ENCODE measurements around the gene FHIT. TPM values are rescaled to one million over a fixed set of nuclear protein-coding genes. Genes with fewer than 3 reads are reported as not detected.

FHIT gene
- polyA plus RNA-seq, 1 experiment: 0.11 TPM

DNA sequence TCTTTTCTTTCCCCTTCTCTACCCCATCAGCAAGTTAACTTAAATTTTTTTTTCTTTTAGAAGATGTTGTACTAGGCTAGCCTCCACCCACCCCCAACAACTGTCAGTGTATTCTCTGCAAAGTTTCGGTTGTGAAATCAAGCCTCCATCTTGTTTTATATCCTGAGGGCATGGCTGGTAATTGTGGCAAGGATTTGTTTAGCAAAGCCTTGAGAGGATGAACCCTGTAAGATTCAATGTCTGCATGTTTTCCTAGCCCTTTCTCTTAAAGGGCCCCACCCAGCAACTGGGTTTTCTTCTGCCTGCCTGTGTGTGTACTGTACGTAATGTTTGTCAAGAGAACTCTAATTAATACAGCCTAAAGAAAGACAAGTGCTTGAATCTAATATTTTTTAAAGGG lies 475.3 kb downstream of the FHIT start:
- TF ChIP-seq, protein P1, sequence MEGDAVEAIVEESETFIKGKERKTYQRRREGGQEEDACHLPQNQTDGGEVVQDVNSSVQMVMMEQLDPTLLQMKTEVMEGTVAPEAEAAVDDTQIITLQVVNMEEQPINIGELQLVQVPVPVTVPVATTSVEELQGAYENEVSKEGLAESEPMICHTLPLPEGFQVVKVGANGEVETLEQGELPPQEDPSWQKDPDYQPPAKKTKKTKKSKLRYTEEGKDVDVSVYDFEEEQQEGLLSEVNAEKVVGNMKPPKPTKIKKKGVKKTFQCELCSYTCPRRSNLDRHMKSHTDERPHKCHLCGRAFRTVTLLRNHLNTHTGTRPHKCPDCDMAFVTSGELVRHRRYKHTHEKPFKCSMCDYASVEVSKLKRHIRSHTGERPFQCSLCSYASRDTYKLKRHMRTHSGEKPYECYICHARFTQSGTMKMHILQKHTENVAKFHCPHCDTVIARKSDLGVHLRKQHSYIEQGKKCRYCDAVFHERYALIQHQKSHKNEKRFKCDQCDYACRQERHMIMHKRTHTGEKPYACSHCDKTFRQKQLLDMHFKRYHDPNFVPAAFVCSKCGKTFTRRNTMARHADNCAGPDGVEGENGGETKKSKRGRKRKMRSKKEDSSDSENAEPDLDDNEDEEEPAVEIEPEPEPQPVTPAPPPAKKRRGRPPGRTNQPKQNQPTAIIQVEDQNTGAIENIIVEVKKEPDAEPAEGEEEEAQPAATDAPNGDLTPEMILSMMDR (IDR thresholded peaks at IDR 0.05; ENCODE audit: insufficient read depth, low read depth, low read length): no peak
- DNase-seq (ENCODE audit: low read depth): no peak
- Histone ChIP-seq H3K36me3 (ENCODE audit: control insufficient read depth, insufficient read depth, low read length) (no peaks in the 10 kb centered on the region), H3K4me3 (ENCODE audit: low read depth, low read length) (no peak overlapping the region), H3K27me3 (ENCODE audit: control insufficient read depth, insufficient read depth, low read length) (no peaks in the 10 kb centered on the region)
- ChIA-PET POLR2A (no interaction called here), CTCF (no interaction called here)

DNA sequence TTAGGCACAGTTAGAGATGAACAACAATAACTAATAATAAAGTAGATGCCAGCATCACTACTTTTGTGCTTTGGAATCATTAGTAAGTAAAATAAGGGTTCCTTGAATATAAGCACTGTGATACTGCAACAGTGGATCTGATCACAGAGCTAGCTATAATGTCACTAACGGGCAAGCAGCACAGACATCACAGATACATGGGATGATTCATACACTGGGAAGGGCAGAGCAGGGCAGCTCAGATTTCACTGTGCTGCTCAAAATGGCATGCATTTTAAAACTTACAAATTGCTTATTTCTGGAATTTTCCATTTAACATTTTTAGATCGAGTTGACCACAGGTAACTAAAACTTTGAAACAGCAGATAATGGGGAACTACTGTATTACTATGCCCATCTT lies 476.6 kb downstream of the FHIT start:
- ChIA-PET POLR2A (no interaction called here), CTCF (no interaction called here)
- no peak for DNase-seq (ENCODE audit: low read depth)
- no peaks in the 10 kb centered on the region for H3K27me3 ChIP-seq (ENCODE audit: control insufficient read depth, insufficient read depth, low read length)
- TF ChIP-seq, protein P1 (IDR thresholded peaks at IDR 0.05; ENCODE audit: insufficient read depth, low read depth, low read length): no peak
- no peak overlapping the region for H3K4me3 ChIP-seq (ENCODE audit: low read depth, low read length)
- no peaks in the 10 kb centered on the region for H3K36me3 ChIP-seq (ENCODE audit: control insufficient read depth, insufficient read depth, low read length)

DNA sequence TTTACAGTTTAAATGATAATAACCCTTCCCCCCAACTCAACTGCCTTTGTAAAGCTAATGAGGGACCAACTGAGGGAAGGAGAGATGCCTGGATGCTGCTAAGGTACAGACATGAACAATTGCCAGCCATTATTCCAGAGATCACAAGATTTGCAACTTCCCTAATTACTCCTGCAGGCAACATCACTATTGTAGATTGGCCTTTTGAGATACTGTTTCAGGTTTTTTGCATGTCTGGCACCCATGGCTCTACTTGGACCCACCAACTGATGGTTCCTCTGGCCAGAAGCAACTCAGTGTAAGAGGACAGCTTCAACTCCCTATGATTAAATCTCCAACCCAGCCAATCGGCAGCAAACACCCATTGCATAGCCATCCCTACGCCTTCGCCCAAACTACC lies 478.7 kb downstream of the FHIT start:
- POLR2A ChIA-PET: no interaction called here
- H3K27me3 ChIP-seq (ENCODE audit: control insufficient read depth, insufficient read depth, low read length): no peaks in the 10 kb centered on the region

DNA sequence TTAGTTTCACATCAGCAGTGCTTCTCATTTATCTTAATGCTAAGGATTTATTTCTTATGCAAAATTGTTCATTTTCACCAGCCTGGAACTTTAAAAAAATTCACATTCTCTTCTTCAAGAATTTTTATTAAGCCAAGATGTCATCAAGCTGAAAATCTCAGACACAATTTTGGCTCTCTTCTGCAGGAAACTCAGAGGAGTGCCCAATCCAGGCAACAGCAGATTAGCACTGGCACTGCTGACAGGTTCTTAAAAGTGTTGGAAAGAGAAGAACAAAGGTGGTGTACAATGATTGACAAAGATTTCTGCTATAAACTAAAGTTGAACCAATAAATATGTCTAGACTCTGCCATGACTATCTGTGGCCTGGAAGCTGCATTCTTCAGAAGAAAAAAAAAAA lies 479.5 kb downstream of the FHIT start:
- DNase-seq (ENCODE audit: low read depth): no peak
- no peaks in the 10 kb centered on the region for H3K36me3 ChIP-seq (ENCODE audit: control insufficient read depth, insufficient read depth, low read length)
- ChIA-PET POLR2A (no interaction called here), CTCF (no interaction called here)
- TF ChIP-seq, protein P1 (IDR thresholded peaks at IDR 0.05; ENCODE audit: insufficient read depth, low read depth, low read length): no peak
- no peaks in the 10 kb centered on the region for H3K27me3 ChIP-seq (ENCODE audit: control insufficient read depth, insufficient read depth, low read length)
- H3K4me3 ChIP-seq (ENCODE audit: low read depth, low read length): no peak overlapping the region

More for the DNA sequence above, 478.7 kb downstream of the FHIT start:
- Histone ChIP-seq H3K36me3 (ENCODE audit: control insufficient read depth, insufficient read depth, low read length) (no peaks in the 10 kb centered on the region), H3K4me3 (ENCODE audit: low read depth, low read length) (no peak overlapping the region)
- CTCF ChIA-PET: no interaction called here
- no peak for DNase-seq (ENCODE audit: low read depth)
- TF ChIP-seq, protein P1 (IDR thresholded peaks at IDR 0.05; ENCODE audit: insufficient read depth, low read depth, low read length): no peak

DNA sequence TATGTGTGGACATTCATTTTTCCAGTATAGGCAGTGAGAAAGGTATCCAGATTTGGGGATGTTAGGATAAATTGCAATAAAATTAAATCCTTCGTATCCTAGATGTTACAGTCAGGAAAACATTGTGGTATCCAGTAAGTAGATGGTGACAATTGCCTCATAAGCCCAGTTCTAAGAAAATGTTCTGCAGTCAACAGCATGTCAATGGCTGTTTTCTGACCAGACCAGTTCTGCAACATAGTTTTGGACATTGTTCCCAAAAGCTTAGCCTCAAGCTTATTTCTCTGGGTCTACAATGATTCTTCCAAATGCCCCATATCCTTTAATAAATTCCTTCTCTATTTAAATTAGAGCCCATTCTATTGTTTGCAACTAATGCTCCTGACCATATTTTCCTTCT lies 480.7 kb downstream of the FHIT start:
- Histone ChIP-seq H3K36me3 (ENCODE audit: control insufficient read depth, insufficient read depth, low read length) (no peaks in the 10 kb centered on the region), H3K4me3 (ENCODE audit: low read depth, low read length) (no peak overlapping the region), H3K27me3 (ENCODE audit: control insufficient read depth, insufficient read depth, low read length) (no peaks in the 10 kb centered on the region)
- TF ChIP-seq, protein P1 (IDR thresholded peaks at IDR 0.05; ENCODE audit: insufficient read depth, low read depth, low read length): no peak
- CTCF ChIA-PET: no interaction called here
- no peak for DNase-seq (ENCODE audit: low read depth)
- POLR2A ChIA-PET: no interaction called here

Measured in BJ (cell line).